Naive thymus-derived CD4-positive, alpha-beta T cell (primary cell): ENCODE data around the gene KIF16B. TPM values are rescaled to one million over a fixed set of nuclear protein-coding genes. Genes with fewer than 3 reads are reported as not detected.
"Not testable (repeated sequence)": the region's sequence is repeated elsewhere in the genome, so short reads cannot be mapped to it uniquely, and the experiment has no call there.

ENCODE experiments used
- ATAC-seq: fragments of 150-1000 bp; cut with Tn5 transposase; 2 replicates; pipeline ENCODE4 v1.10.0; 2021; ENCODE audit warnings: mild to moderate bottlenecking, moderate library complexity
- CTCF ChIA-PET: fragments of 350-600 bp; sonication (Branson Sonifier 250); formaldehyde crosslinking; loops from one replicate; lab custom pipeline; 2021; ENCODE audit warnings: antibody characterized with exemption; lab: Charles Lee
- POLR2A ChIA-PET: fragments of 350-600 bp; sonication (Branson Sonifier 250); formaldehyde crosslinking; loops from one replicate; lab custom pipeline; 2021; ENCODE audit warnings: antibody characterized with exemption, inconsistent platforms; lab: Charles Lee
- DNase-seq, 9 donors: peaks; one replicate each; pipeline versions ENCODE4 v3.0.0 to v3.0.0-alpha.2; 2020 to 2022; ENCODE audit warnings: mixed read lengths in 1 of 9
- H3K27ac ChIP-seq: one replicate; pipeline ENCODE4 v1.7.0; 2013; ENCODE audit warnings: mild to moderate bottlenecking, low read depth, low read length, moderate library complexity
- H3K27me3 ChIP-seq, 2 donors: one replicate each; pipeline ENCODE4 v1.7.0; 2013; ENCODE audit warnings: low read length in 2 of 2, mild to moderate bottlenecking in 2 of 2, moderate library complexity in 2 of 2; ENCODE audit not compliant: control insufficient read depth in 2 of 2, insufficient read depth in 2 of 2
- H3K36me3 ChIP-seq, 3 experiments: 1 replicate in 2 of 3; 2 replicates in 1 of 3; pipeline ENCODE4 v1.7.0; 2013; ENCODE audit warnings: low read length in 3 of 3, mild to moderate bottlenecking in 3 of 3, moderate library complexity in 1 of 3; ENCODE audit not compliant: insufficient read depth in 3 of 3, control insufficient read depth in 2 of 3
- H3K4me1 ChIP-seq, 2 donors: one replicate each; pipeline ENCODE4 v1.7.0; 2013; ENCODE audit warnings: low read length in 2 of 2, mild to moderate bottlenecking in 2 of 2, moderate library complexity in 1 of 2; ENCODE audit not compliant: control insufficient read depth in 2 of 2, insufficient read depth in 2 of 2
- H3K4me3 ChIP-seq: 2 replicates; pipeline ENCODE4 v1.7.0; 2013; ENCODE audit warnings: mild to moderate bottlenecking, low read length
- H3K9me3 ChIP-seq, 3 experiments: 1 replicate in 2 of 3; 2 replicates in 1 of 3; pipeline ENCODE4 v1.7.0; 2013; ENCODE audit warnings: low read length in 3 of 3; ENCODE audit not compliant: control insufficient read depth in 2 of 3
- H3K27ac Mint-ChIP-seq, 9 donors: one replicate each; pipeline ENCODE4 v1.8.0; 2020 to 2022; ENCODE audit warnings: mixed read lengths in 9 of 9, mild to moderate bottlenecking in 8 of 9, moderate library complexity in 5 of 9, inconsistent platforms in 2 of 9
- H3K27me3 Mint-ChIP-seq, 5 donors: one replicate each; pipeline ENCODE4 v1.8.0; 2021 to 2022; ENCODE audit warnings: mixed read lengths in 5 of 5, mild to moderate bottlenecking in 1 of 5
- H3K36me3 Mint-ChIP-seq, 5 donors: one replicate each; pipeline ENCODE4 v1.8.0; 2020 to 2022; ENCODE audit warnings: mixed read lengths in 5 of 5, mild to moderate bottlenecking in 3 of 5, inconsistent platforms in 1 of 5
- H3K4me1 Mint-ChIP-seq, 7 donors: one replicate each; pipeline ENCODE4 v1.8.0; 2020 to 2022; ENCODE audit warnings: mixed read lengths in 7 of 7, mild to moderate bottlenecking in 3 of 7, inconsistent platforms in 1 of 7
- H3K4me3 Mint-ChIP-seq, 10 donors: one replicate each; pipeline ENCODE4 v1.8.0; 2020 to 2022; ENCODE audit warnings: mild to moderate bottlenecking in 10 of 10, mixed read lengths in 10 of 10, moderate library complexity in 6 of 10, inconsistent platforms in 2 of 10
- H3K9me3 Mint-ChIP-seq, 11 donors: one replicate each; pipeline ENCODE4 v1.8.0; 2020 to 2022; ENCODE audit warnings: mixed read lengths in 11 of 11, mild to moderate bottlenecking in 4 of 11, inconsistent platforms in 1 of 11, moderate library complexity in 1 of 11
- intact Hi-C, 2 donors: fragments of 100-400 bp; cut with micrococcal nuclease; formaldehyde crosslinking; loops; one replicate each; pipeline ENCODE4 v1.15.1; 2023
- polyA plus RNA-seq, 2 donors: library from polyadenylated mRNA; unstranded; fragments of 300-500 nt; fragmentation: Illumina TruSeq; gene quantifications; one replicate each; pipeline ENCODE4 v1.2.3, GENCODE V29; 2021
- total RNA-seq, 6 experiments: library from RNA in 5 of 6; stranded (reverse) in 5 of 6; gene quantifications; 1 replicate in 5 of 6; 2 replicates in 1 of 6; pipeline ENCODE4 v1.2.3 and lab custom pipeline; 2021 to 2026

The KIF16B gene
- total and polyA plus RNA-seq, 7 experiments from 2014 or later = 6.0 to 13.7 (median 10.3) TPM

- ChIA-PET POLR2A (no interaction called here), CTCF (no interaction called here)
- Mint-ChIP-seq H3K9me3 (peaks cover 8 to 26% (median 14%) of the 10 kb centered on the region in 11 donors), H3K36me3 (peaks cover 0 to 10% (median 8%) of the 10 kb centered on the region in 5 donors), H3K4me1 (peaks cover 0 to 6% (median 0%) of the 10 kb centered on the region in 7 donors), H3K27ac (no peak overlapping the region), H3K27me3 (peaks cover 0 to 14% (median 8%) of the 10 kb centered on the region in 5 donors), H3K4me3 (no peak overlapping the region)
- Histone ChIP-seq H3K36me3 (no peaks in the 10 kb centered on the region), H3K4me3 (no peak overlapping the region), H3K4me1 (no peaks in the 10 kb centered on the region), H3K9me3 (peaks cover 0 to 18% (median 0%) of the 10 kb centered on the region in 3 experiments), H3K27ac (no peak overlapping the region), H3K27me3 (no peaks in the 10 kb centered on the region)
- intact Hi-C loops = no loop called here
- DNase-seq = no peak
- no peak for ATAC-seq
Measured at GRCh38 chr20:16261733-16262273, 311.4 kb downstream of the KIF16B start.

DNA sequence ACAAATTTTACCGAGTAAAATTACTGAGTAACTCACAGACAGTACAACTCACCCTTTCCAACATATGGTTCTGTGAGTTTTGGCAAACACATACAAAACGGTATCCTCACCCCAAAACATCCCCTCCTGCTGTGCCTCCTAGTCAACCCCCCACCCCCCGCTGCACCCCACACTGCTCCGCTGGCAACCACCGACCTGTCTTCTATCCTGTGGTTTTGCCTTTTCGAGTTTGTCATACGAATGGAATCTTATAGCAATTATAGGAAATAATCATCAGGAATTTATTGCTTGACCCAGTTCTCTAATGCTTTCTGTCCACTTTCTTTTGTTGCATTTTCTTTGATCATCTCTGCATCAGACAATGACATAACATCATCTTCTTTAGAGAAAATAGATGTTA, 312.3 kb downstream of the KIF16B start:
- CTCF ChIA-PET = no interaction called here

GRCh38 chr20:16260133-16260532, 313.1 kb downstream of the KIF16B start:
- H3K27ac ChIP-seq, H3K4me1 ChIP-seq, POLR2A ChIA-PET, CTCF ChIA-PET, H3K27ac Mint-ChIP-seq, intact Hi-C loops, H3K4me3 ChIP-seq, H3K36me3 ChIP-seq, H3K9me3 ChIP-seq, ATAC-seq, H3K27me3 ChIP-seq, DNase-seq, H3K36me3 Mint-ChIP-seq, H3K4me1 Mint-ChIP-seq, H3K4me3 Mint-ChIP-seq: not testable (repeated sequence)
- Mint-ChIP-seq H3K27me3 (peaks cover 0 to 14% (median 8%) of the 10 kb centered on the region in 5 donors), H3K9me3 (peaks cover 0 to 17% (median 4%) of the 10 kb centered on the region in 11 donors)

More for the DNA sequence above, 312.3 kb downstream of the KIF16B start:
- POLR2A ChIA-PET = no interaction called here
- Histone ChIP-seq H3K36me3 (no peaks in the 10 kb centered on the region), H3K4me3 (no peak overlapping the region), H3K4me1 (no peaks in the 10 kb centered on the region), H3K27ac (no peak overlapping the region), H3K9me3 (peaks cover 0 to 9% (median 0%) of the 10 kb centered on the region in 3 experiments), H3K27me3 (no peaks in the 10 kb centered on the region)
- intact Hi-C loops = no loop called here
- H3K4me3 Mint-ChIP-seq = no peak overlapping the region
- no peak overlapping the region for H3K27ac Mint-ChIP-seq
- ATAC-seq (no peak), DNase-seq (no peak)
- H3K27me3 Mint-ChIP-seq = peaks cover 0 to 14% (median 8%) of the 10 kb centered on the region in 5 donors
- peaks cover 3 to 23% (median 9%) of the 10 kb centered on the region in 11 donors for H3K9me3 Mint-ChIP-seq
- peaks cover 0 to 6% (median 0%) of the 10 kb centered on the region in 7 donors for H3K4me1 Mint-ChIP-seq
- peaks cover 0 to 6% (median 5%) of the 10 kb centered on the region in 5 donors for H3K36me3 Mint-ChIP-seq

- Mint-ChIP-seq H3K4me1 (peaks cover 0 to under 1% (median 0%) of the 10 kb centered on the region in 7 donors), H3K27ac (no peak overlapping the region), H3K9me3 (peaks cover 0 to 17% (median 4%) of the 10 kb centered on the region in 11 donors), H3K4me3 (no peak overlapping the region), H3K36me3 (no peaks in the 10 kb centered on the region), H3K27me3 (peaks cover 0 to 8% (median 8%) of the 10 kb centered on the region in 5 donors)
- no peaks in the 10 kb centered on the region for H3K4me1 ChIP-seq
- no peak for ATAC-seq
- H3K36me3 ChIP-seq = no peaks in the 10 kb centered on the region
- intact Hi-C loops = no loop called here
- no peak overlapping the region for H3K4me3 ChIP-seq
- H3K27me3 ChIP-seq = no peaks in the 10 kb centered on the region
- POLR2A ChIA-PET = no interaction called here
- no peak overlapping the region for H3K27ac ChIP-seq
- CTCF ChIA-PET = no interaction called here
- H3K9me3 ChIP-seq = no peaks in the 10 kb centered on the region
- DNase-seq = no peak
Measured at GRCh38 chr20:16258766-16259165, 314.5 kb downstream of the KIF16B start.

GRCh38 chr20:16257813-16258430, 315.3 kb downstream of the KIF16B start:
- no peaks in the 10 kb centered on the region for H3K27me3 ChIP-seq
- Mint-ChIP-seq H3K4me1 (no peaks in the 10 kb centered on the region), H3K9me3 (peaks cover 0 to 17% (median 4%) of the 10 kb centered on the region in 11 donors), H3K4me3 (no peak overlapping the region), H3K27me3 (peaks cover 0 to 8% (median 5%) of the 10 kb centered on the region in 5 donors), H3K36me3 (no peaks in the 10 kb centered on the region), H3K27ac (no peak overlapping the region)
- DNase-seq (no peak), ATAC-seq (no peak)
- H3K4me1 ChIP-seq = no peaks in the 10 kb centered on the region
- CTCF ChIA-PET = no interaction called here
- H3K9me3 ChIP-seq = no peaks in the 10 kb centered on the region
- intact Hi-C loops = no loop called here
- H3K27ac ChIP-seq = no peak overlapping the region
- no peaks in the 10 kb centered on the region for H3K36me3 ChIP-seq
- no peak overlapping the region for H3K4me3 ChIP-seq
- POLR2A ChIA-PET = no interaction called here

DNA sequence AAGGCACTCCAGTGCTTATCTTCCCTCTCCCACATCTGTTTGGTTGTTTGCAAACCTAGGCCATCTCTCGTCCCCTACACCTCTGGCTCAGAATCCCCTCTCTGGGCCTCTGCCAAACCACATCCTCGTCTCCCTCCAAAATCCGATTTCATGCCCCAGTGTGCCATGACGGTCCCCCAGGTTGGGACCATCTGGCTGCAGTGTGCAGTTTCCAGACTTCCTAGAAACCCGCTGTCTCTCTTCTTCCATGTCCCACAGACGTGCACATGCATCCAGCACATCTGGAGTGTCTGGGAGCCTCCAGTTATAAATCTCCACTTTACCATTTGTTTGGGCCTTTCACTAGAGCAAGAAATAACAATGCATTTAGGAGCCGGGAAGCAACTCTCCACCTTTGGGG, 316.2 kb downstream of the KIF16B start:
- Mint-ChIP-seq H3K27ac (no peak overlapping the region), H3K36me3 (no peaks in the 10 kb centered on the region), H3K4me1 (no peaks in the 10 kb centered on the region), H3K9me3 (peaks cover 0 to 17% (median 4%) of the 10 kb centered on the region in 11 donors), H3K4me3 (no peak overlapping the region), H3K27me3 (peaks cover 0 to 11% (median 3%) of the 10 kb centered on the region in 5 donors)
- no peak overlapping the region for H3K27ac ChIP-seq
- intact Hi-C loops = no loop called here
- H3K27me3 ChIP-seq = no peaks in the 10 kb centered on the region
- no peak overlapping the region for H3K4me3 ChIP-seq
- no peak for ATAC-seq
- H3K4me1 ChIP-seq = no peaks in the 10 kb centered on the region
- CTCF ChIA-PET = no interaction called here
- no peaks in the 10 kb centered on the region for H3K9me3 ChIP-seq
- DNase-seq = no peak
- POLR2A ChIA-PET = no interaction called here
- no peaks in the 10 kb centered on the region for H3K36me3 ChIP-seq

DNA sequence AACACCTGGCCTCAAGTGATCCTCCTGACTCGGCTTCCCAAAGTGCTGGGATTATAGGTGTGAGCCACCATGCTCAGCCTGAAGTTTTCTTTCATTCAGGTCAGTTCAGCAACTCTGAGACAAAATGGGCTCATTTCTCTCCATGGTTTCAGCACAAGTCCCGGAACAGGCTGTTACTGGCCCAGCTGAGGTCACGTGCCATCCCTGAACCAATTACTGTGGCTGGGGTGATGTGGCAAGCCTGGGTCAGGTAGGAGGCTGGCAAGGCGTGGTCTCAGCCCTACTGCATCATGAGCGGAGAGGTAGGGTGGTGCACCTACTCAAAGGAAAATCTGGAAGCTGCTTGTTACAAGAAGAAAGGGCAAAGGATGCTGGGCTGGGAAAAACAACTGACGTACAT, 326.4 kb downstream of the KIF16B start:
- H3K9me3 Mint-ChIP-seq = peaks cover 0 to 5% (median 0%) of the 10 kb centered on the region in 11 donors
- Histone ChIP-seq H3K4me1 (no peaks in the 10 kb centered on the region), H3K27me3 (no peaks in the 10 kb centered on the region), H3K9me3 (no peaks in the 10 kb centered on the region), H3K4me3 (no peak overlapping the region), H3K36me3 (no peaks in the 10 kb centered on the region), H3K27ac (no peak overlapping the region)
- peaks cover 0 to 26% (median 9%) of the 10 kb centered on the region in 5 donors for H3K27me3 Mint-ChIP-seq
- no peak for DNase-seq
- no peak for ATAC-seq
- H3K4me1 Mint-ChIP-seq = no peaks in the 10 kb centered on the region
- intact Hi-C loops = no loop called here
- H3K27ac Mint-ChIP-seq = no peak overlapping the region
- ChIA-PET POLR2A (no interaction called here), CTCF (no interaction called here)
- no peak overlapping the region for H3K4me3 Mint-ChIP-seq
- no peaks in the 10 kb centered on the region for H3K36me3 Mint-ChIP-seq
